Inflammatory macrophage (primary cell): ENCODE data around the gene DQX1.
A peak's percentile ranks its signal among the peaks of the same experiment; 100 is the strongest.

Experiments
- DNase-seq, 2 donors: peaks; one replicate each; pipeline ENCODE4 v3.0.0-alpha.2; 2020 to 2022

The DQX1 gene

GRCh38 chr2:74532222-74532621, 6.2 kb upstream of the DQX1 start:
- peak in 1 of 2 donors; percentile 53 for DNase-seq

GRCh38 chr2:74531666-74532065, 5.6 kb upstream of the DQX1 start:
- DNase-seq: no peak

- DNase-seq: peak; percentile 37 to 65
Measured at GRCh38 chr2:74530239-74531187, 4.5 kb upstream of the DQX1 start.

- peak; percentile 100 for DNase-seq
Measured at GRCh38 chr2:74529357-74530238, 3.6 kb upstream of the DQX1 start, which contains the start of the genes AUP1 and HTRA2. AUP1 (minus strand) TSS chr2:74529706; CDS start chr2:74529629, 77 bp downstream. HTRA2 (plus strand) TSS chr2:74529933; CDS start chr2:74530007, 74 bp downstream.

DNA sequence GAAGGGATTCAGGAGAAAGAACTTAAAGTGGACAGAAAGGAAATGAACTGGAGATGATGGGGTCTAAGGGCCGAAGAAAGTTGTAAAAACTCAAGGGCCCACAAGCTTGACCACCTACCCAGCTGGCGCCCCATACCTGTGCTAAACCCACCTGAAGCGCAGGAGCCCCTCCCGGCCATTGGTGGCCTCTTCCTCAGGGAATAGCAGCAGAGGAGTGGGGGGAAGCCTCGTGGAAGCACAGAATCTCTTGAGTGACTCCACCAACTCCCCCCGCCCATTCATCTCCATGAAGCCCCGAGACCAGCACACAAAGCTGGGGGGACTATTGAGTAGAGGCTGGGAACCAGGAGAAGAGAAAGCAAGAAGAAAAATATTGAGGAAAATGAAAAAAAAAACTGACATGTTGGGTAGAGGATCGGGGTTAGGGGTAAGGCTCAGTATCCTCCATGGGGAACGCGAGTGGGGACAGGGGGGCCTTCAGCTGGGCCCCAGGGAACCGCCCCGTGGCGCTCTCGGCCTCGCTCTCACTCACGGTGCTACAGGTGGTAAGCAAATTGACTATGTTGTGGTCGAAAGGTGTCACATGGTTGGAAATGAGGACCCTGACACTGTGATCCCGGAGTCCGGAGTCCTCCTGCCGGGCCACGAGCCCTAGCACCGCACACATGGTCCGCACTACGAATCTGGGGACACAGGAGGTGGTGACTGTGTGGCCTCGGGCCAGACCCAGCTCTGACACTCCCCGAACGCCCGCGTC, 2.7 kb upstream of the DQX1 start:
- DNase-seq: no peak

DNA sequence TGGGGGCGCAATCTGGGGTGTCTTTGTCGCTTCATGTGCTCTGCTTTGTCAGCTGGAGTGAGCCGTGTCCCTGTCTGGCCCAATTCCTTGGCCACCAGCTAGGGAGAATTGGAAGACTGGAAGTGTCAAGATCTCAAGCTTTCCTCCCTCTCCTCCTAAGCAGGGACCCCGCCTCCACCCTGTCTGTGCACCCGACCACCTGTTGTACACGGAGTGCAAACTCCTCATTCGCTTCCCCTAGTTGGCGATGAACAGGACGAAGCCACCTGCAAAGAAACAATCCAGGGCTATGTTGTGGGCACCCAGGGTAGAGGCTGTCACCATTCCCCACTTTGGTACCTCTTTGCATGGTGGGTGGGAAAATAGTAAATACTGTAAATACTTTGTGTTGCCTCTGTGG, 1.7 kb upstream of the DQX1 start:
- DNase-seq: no peak

GRCh38 chr2:74526649-74527230, 709 bp upstream of the DQX1 start:
- DNase-seq: no peak

DNA sequence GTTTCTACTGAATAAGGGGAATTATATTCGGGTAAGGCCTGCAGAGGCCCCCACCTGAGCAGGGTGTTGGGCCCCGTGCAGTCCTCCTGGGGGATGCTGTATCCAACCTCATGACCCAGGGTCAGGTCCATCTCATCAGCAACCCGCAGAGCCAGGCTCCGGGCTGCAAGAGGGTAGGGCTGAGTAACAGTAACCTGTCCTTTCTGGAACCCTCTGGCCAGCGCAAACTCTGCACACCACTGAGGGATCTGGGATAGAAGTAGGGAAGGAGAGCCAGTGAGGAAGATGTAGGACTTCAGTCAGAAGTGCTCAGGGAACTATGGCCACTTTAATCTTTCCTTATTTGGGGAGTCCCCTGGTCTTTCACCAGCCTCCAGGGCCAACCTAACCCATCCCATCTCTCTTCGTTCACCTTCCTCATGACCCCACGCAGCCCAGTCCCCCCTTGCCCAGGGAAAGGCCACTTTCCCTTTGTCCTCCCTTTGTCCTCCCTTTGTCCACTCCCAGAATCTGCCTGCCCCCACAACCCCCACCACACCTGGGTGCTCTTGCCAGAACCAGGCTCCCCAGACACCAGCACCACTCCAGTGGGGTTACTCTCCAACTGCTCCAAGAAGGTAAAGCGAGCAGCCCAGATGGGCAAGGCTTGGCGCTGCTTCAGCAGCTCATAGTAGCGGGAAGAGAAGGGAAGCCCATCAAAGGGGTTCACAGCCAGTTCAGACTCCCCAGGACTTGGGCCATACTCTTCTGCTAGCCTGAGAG, 895 bp downstream of the DQX1 start:
- DNase-seq: no peak

GRCh38 chr2:74524005-74524404, 2.0 kb downstream of the DQX1 start:
- DNase-seq: no peak

DNA sequence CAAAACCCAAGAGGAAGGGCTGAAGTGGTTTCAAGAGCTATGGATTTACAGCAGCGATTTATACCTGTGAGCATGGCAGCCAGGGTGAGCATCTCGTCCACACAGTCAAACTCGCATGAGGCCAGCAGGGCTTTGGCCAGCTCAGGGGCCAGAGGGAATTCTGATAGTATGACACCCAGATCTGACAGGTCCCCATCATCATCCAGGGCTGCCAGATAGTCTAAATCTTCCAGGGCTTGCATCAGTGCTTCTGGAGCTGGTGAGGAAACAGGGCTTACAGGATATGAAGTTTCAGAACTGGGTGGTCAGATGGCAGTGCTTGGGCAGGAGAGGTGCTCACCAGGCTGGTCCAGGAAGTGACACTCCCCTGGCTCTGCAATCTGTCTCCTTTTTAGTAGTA, 3.5 kb downstream of the DQX1 start:
- no peak for DNase-seq

GRCh38 chr2:74516650-74517049, 9.4 kb downstream of the DQX1 start:
- no peak for DNase-seq

GRCh38 chr2:74515981-74516633, 9.9 kb downstream of the DQX1 start:
- peak; percentile 58 to 64 for DNase-seq

DNA sequence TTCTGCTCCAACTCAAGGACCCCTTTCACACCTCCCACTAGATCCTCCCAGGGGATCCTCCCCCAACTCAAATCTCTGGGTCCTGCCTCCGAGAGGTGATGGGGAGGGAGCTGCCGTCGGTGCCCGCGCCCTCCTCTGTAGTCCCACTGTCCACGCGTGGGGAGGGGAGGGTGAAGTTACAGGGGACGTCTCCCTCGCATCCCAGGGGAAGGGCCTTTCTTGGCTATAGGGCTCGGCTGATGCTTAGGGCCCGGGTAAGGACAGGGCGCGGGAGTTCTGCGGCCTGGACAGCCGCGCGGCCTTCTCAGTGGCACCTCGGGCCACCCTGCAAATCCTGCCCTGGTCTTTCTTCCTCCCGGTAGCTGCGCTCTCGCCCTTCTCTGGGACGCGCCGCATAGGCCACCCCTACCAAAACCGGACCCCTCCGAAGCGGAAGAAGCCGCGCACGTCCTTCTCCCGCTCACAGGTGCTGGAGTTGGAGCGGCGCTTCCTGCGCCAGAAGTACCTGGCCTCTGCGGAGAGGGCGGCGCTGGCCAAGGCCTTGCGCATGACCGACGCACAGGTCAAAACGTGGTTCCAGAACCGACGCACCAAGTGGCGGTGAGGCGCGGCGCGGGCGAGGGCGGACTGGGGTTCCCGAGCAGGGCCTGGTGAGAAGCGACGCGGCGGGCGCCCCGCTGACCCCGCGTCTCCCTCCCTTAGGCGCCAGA, 10.6 kb downstream of the DQX1 start:
- no peak for DNase-seq

- no peak for DNase-seq
Measured at GRCh38 chr2:74514368-74515270, 11.4 kb downstream of the DQX1 start, which contains the start of gene TLX2. TLX2 (plus strand) TSS chr2:74514450; CDS start chr2:74514807, 357 bp downstream.

GRCh38 chr2:74513605-74514367, 12.2 kb downstream of the DQX1 start:
- no peak for DNase-seq

DNA sequence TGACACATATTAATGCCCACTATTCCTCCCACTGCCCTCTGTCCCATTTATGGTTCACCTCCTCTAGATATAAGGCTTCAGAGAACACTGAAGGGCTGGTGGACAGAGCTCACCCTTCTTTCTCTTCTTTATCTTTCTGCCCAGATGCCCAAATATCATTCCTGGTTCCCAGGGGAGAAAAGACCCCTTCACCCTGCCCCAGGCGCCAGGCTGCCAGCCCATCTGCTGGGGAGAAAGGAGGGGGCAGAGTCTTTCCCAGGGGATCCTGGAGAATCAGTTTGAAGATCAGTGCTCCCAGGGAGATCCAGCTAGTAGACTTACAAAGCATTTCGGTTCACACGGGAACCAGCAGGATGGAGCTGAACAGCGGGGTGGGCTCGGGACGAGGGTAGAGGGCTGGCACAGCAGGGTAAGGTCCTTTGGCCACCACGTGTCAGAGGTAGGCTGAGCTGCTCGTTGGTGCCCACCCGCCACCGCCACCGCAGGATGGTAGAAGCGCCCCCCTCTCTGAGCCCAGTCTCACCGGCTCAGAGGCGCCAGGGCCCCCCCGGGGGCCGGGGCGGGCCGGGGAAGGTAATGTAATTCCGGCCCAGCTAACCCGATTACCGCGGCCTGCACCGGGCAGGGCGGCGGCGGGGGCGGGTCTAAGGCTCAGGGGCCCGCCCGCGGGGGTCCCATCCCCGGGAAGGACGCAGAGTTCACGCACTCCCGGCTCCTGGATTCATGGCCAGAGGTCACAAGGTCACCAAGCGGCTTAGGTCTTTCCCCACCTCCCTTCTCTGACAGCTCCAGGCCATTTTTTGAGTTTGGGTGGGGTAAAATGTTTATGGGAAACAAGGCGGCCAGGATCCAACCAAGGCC, 13.1 kb downstream of the DQX1 start:
- DNase-seq: no peak
